ENCODE data around the gene TACSTD2.

DNA sequence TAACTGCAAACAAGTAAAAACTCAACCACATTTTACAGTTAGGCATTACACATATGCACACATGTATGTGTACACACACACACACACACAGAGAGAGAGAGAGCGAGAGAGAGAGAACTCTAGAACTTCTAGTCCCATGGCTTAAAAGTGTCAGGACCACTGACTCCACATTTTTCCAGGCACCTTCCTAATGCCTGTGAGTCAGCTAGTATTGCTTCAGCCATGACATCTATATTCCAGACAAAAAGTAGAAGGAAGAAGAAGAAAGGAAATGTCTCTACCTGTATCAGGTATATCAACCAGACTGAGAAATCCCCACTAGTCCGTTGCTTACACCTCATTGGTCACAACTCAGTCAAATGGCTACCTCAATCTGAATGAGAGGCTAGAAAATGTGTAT lies 31.9 kb upstream of the TACSTD2 start:
- TF ChIP-seq, protein P1, sequence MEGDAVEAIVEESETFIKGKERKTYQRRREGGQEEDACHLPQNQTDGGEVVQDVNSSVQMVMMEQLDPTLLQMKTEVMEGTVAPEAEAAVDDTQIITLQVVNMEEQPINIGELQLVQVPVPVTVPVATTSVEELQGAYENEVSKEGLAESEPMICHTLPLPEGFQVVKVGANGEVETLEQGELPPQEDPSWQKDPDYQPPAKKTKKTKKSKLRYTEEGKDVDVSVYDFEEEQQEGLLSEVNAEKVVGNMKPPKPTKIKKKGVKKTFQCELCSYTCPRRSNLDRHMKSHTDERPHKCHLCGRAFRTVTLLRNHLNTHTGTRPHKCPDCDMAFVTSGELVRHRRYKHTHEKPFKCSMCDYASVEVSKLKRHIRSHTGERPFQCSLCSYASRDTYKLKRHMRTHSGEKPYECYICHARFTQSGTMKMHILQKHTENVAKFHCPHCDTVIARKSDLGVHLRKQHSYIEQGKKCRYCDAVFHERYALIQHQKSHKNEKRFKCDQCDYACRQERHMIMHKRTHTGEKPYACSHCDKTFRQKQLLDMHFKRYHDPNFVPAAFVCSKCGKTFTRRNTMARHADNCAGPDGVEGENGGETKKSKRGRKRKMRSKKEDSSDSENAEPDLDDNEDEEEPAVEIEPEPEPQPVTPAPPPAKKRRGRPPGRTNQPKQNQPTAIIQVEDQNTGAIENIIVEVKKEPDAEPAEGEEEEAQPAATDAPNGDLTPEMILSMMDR (IDR thresholded peaks at IDR 0.05; ENCODE audit: poor library complexity, severe bottlenecking): no peak
- no peak for TF ChIP-seq POLR2AphosphoS5 (IDR thresholded peaks at IDR 0.05)
